WERI-Rb-1 (cell line): ENCODE measurements around the gene FAM13A.

ENCODE experiments used
- DNase-seq: peaks from one replicate; pipeline ENCODE4 v3.0.0-alpha.2; 2020
- H3K27ac ChIP-seq: fragments of 250-450 bp; sonication (Bioruptor Pico); 2 replicates; pipeline ENCODE4 v1.5.1; 2020; ENCODE audit warnings: mild to moderate bottlenecking, moderate library complexity
- H3K27me3 ChIP-seq: fragments of 250-450 bp; sonication (Bioruptor Pico); 2 replicates; pipeline ENCODE4 v1.5.1; 2021; ENCODE audit warnings: mild to moderate bottlenecking, low read depth, moderate library complexity; ENCODE audit not compliant: insufficient read depth, severe bottlenecking
- H3K36me3 ChIP-seq: fragments of 250-450 bp; sonication (Bioruptor Pico); 2 replicates; pipeline ENCODE4 v1.5.1; 2020; ENCODE audit warnings: mild to moderate bottlenecking, moderate library complexity
- H3K4me3 ChIP-seq: 2 replicates; pipeline ENCODE4 v1.5.1; 2011; ENCODE audit warnings: low read depth, mild to moderate bottlenecking, control low read depth, low read length
- H3K9me3 ChIP-seq: fragments of 250-450 bp; sonication (Bioruptor Pico); 2 replicates; pipeline ENCODE4 v1.5.1; 2021; ENCODE audit warnings: mild to moderate bottlenecking, moderate library complexity; ENCODE audit not compliant: severe bottlenecking
- CTCF ChIP-seq: IDR thresholded peaks from 2 replicates; pipeline ENCODE4 v1.5.1; 2011; ENCODE audit warnings: low read depth, mild to moderate bottlenecking, control low read depth, inconsistent platforms, low read length

Gene FAM13A

GRCh38 chr4:89056953-89057398 is at the start of gene FAM13A:
FAM13A (minus strand) TSS chr4:89057185; CDS start chr4:89056964, 221 bp downstream.
- Histone ChIP-seq H3K4me3 (peak within 1 kb of the TSS; percentile 74), H3K27ac (peak within 1 kb of the TSS; percentile 71), H3K36me3 (no peaks in the 10 kb centered on the region), H3K9me3 (no peaks in the 10 kb centered on the region), H3K27me3 (no peaks in the 10 kb centered on the region)
- TF ChIP-seq CTCF, result no peak
- peak; percentile 88 for DNase-seq

DNA sequence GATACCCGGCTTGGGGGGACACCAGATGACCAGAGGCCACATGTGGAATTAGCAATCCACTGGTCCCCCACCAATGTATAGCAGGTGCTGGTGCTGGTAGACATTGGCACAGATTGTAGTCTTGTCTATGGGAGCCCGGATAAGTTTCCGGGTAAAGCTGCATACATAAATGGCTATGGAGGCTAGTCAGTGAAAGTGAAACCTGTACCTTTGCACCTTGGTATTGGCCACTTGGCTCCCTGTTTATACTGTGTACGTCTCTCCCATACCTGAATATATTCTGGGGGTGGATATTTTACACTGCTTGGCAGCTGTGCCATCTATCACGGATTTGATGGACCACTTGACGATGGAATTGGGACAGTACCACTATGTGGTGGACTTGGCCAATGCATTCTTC is 48.7 kb upstream of the FAM13A start:
- H3K9me3 ChIP-seq, result peaks cover 9% of the 10 kb centered on the region
- H3K36me3 ChIP-seq, result no peaks in the 10 kb centered on the region
- TF ChIP-seq CTCF, result no peak
- no peak for DNase-seq
- H3K27me3 ChIP-seq, result no peaks in the 10 kb centered on the region
- no peak overlapping the region for H3K27ac ChIP-seq
- H3K4me3 ChIP-seq, result no peak overlapping the region

- H3K27me3 ChIP-seq, result no peaks in the 10 kb centered on the region
- H3K4me3 ChIP-seq, result no peak overlapping the region
- DNase-seq, result no peak
- no peak overlapping the region for H3K27ac ChIP-seq
- H3K36me3 ChIP-seq, result no peaks in the 10 kb centered on the region
- no peak for TF ChIP-seq CTCF
- no peaks in the 10 kb centered on the region for H3K9me3 ChIP-seq
These were observed 44.5 kb upstream of the FAM13A start for GRCh38 chr4:89101256-89102161.

- no peaks in the 10 kb centered on the region for H3K36me3 ChIP-seq
- no peak for TF ChIP-seq CTCF
- H3K27ac ChIP-seq, result no peak overlapping the region
- H3K4me3 ChIP-seq, result no peak overlapping the region
- H3K9me3 ChIP-seq, result no peaks in the 10 kb centered on the region
- no peak for DNase-seq
- H3K27me3 ChIP-seq, result no peaks in the 10 kb centered on the region
These were observed 43.9 kb upstream of the FAM13A start for GRCh38 chr4:89100853-89101252.

- Histone ChIP-seq H3K36me3 (no peaks in the 10 kb centered on the region), H3K9me3 (no peaks in the 10 kb centered on the region), H3K27ac (no peak overlapping the region), H3K27me3 (no peaks in the 10 kb centered on the region), H3K4me3 (no peak overlapping the region)
- DNase-seq, result no peak
- TF ChIP-seq CTCF, result no peak
These were observed 42.5 kb upstream of the FAM13A start for GRCh38 chr4:89099471-89099870.

- Histone ChIP-seq H3K27me3 (no peaks in the 10 kb centered on the region), H3K4me3 (no peak overlapping the region), H3K9me3 (no peaks in the 10 kb centered on the region), H3K27ac (no peak overlapping the region), H3K36me3 (no peaks in the 10 kb centered on the region)
- TF ChIP-seq CTCF, result no peak
- no peak for DNase-seq
These were observed 42.0 kb upstream of the FAM13A start for GRCh38 chr4:89099034-89099433.
